H1 (cell line): ENCODE data around the gene CALHM3.
"Not testable (repeated sequence)": the region's sequence is repeated elsewhere in the genome, so short reads cannot be mapped to it uniquely, and the experiment has no call there.

ENCODE experiments used
- BCL11A ChIP-seq, 2 experiments: IDR thresholded peaks; one replicate each; pipeline ENCODE4 v1.6.1; 2011; ENCODE audit warnings: low read depth in 2 of 2, low read length in 2 of 2, mild to moderate bottlenecking in 2 of 2
- CHD2 ChIP-seq: IDR thresholded peaks from 2 replicates; pipeline ENCODE4 v1.6.1; 2012; ENCODE audit warnings: low read length, improper control_type of control experiment
- EP300 ChIP-seq, 2 experiments: IDR thresholded peaks; 1 replicate in 1 of 2; 2 replicates in 1 of 2; pipeline ENCODE4 v1.6.1; 2011 to 2012; ENCODE audit warnings: low read depth in 2 of 2, low read length in 2 of 2, mild to moderate bottlenecking in 2 of 2, borderline replicate concordance in 1 of 2, inconsistent platforms in 1 of 2, moderate library complexity in 1 of 2
- POLR2A ChIP-seq, 2 experiments: IDR thresholded peaks; 1 replicate in 1 of 2; 2 replicates in 1 of 2; pipeline ENCODE4 v1.6.1; 2011; ENCODE audit warnings: low read depth in 2 of 2, low read length in 2 of 2, mild to moderate bottlenecking in 2 of 2; ENCODE audit errors: control extremely low read depth in 1 of 2
- POLR2AphosphoS5 ChIP-seq: IDR thresholded peaks from 2 replicates; pipeline ENCODE4 v1.6.1; 2011; ENCODE audit warnings: low read depth, low read length
- RAD21 ChIP-seq, 2 experiments: IDR thresholded peaks in 1 of 2; conservative IDR thresholded peaks in 1 of 2; 2 replicates each; pipeline ENCODE4 v1.6.1; 2011; ENCODE audit warnings: low read depth in 2 of 2, low read length in 2 of 2, improper control_type of control experiment in 1 of 2, inconsistent platforms in 1 of 2, mild to moderate bottlenecking in 1 of 2, moderate library complexity in 1 of 2
- RFX5 ChIP-seq: IDR thresholded peaks from 2 replicates; pipeline ENCODE4 v1.6.1; 2011; ENCODE audit warnings: low read depth, low read length, improper control_type of control experiment, borderline replicate concordance
- RNF2 ChIP-seq: fragments of 200-900, 300-1000 bp; sonication (generic); IDR thresholded peaks from 2 replicates; pipeline ENCODE4 v1.7.1; 2016; ENCODE audit warnings: borderline replicate concordance, low read depth, mild to moderate bottlenecking, antibody characterized with exemption, low read length; ENCODE audit not compliant: poor library complexity, severe bottlenecking; ENCODE audit errors: missing control alignments
- TAF1 ChIP-seq: IDR thresholded peaks from 2 replicates; pipeline ENCODE4 v1.6.1; 2011; ENCODE audit warnings: mild to moderate bottlenecking, low read depth, low read length
- ZNF274 ChIP-seq: IDR thresholded peaks from 2 replicates; pipeline ENCODE4 v1.7.0; 2012; ENCODE audit warnings: low read length, borderline replicate concordance; ENCODE audit errors: extremely low read depth
- TF ChIP-seq, protein P1 (sequence below), 3 experiments: IDR thresholded peaks; 1 replicate in 2 of 3; 2 replicates in 1 of 3; pipeline versions ENCODE4 v1.5.1 to v1.6.1; 2011; ENCODE audit warnings: low read length in 3 of 3, mild to moderate bottlenecking in 3 of 3, inconsistent platforms in 2 of 3, low read depth in 1 of 3, moderate library complexity in 1 of 3; ENCODE audit not compliant: insufficient read depth in 1 of 3; ENCODE audit errors: control extremely low read depth in 1 of 3
- TF ChIP-seq, protein P2 (sequence below): IDR thresholded peaks from 2 replicates; pipeline ENCODE4 v1.6.1; 2012; ENCODE audit warnings: inconsistent platforms
- TF ChIP-seq, protein P3 (sequence below): IDR thresholded peaks from 2 replicates; pipeline ENCODE4 v1.6.1; 2011; ENCODE audit warnings: low read length, improper control_type of control experiment

DNA sequence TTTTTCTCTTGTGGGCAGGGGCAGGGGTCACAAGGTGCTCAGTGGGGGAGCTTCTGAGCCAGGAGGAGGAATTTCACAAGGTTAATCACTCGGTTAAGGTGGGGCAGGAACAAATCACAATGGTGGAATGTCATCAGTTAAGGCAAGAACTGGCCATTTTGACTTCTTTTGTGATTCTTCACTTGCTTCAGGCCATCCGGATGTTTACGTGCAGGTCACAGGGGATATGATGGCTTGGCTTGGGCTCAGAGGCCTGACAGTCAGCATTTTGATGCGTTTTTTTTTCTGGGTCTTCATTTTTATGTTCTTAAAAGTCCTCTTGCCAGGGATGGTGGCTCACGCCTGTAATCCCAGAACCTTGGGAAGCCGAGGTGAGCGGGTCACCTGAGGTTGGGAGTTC is 43.0 kb upstream of the CALHM3 start:
- not testable (repeated sequence) for TF ChIP-seq RFX5; EP300 (IDR thresholded peaks at IDR 0.05; ENCODE audit: borderline replicate concordance in 1 of 2, low read depth in 2 of 2, low read length in 2 of 2); RAD21 (IDR thresholded peaks at IDR 0.05 in 1 of 2, conservative IDR thresholded peaks at IDR 0.05 in 1 of 2; ENCODE audit: low read depth in 2 of 2, low read length in 2 of 2); CHD2; POLR2A (IDR thresholded peaks at IDR 0.05; ENCODE audit: control extremely low read depth in 1 of 2, low read depth in 2 of 2, low read length in 2 of 2); RNF2; POLR2AphosphoS5; TAF1; BCL11A (IDR thresholded peaks at IDR 0.05; ENCODE audit: low read depth in 2 of 2, low read length in 2 of 2); ZNF274
- TF ChIP-seq, protein P1, sequence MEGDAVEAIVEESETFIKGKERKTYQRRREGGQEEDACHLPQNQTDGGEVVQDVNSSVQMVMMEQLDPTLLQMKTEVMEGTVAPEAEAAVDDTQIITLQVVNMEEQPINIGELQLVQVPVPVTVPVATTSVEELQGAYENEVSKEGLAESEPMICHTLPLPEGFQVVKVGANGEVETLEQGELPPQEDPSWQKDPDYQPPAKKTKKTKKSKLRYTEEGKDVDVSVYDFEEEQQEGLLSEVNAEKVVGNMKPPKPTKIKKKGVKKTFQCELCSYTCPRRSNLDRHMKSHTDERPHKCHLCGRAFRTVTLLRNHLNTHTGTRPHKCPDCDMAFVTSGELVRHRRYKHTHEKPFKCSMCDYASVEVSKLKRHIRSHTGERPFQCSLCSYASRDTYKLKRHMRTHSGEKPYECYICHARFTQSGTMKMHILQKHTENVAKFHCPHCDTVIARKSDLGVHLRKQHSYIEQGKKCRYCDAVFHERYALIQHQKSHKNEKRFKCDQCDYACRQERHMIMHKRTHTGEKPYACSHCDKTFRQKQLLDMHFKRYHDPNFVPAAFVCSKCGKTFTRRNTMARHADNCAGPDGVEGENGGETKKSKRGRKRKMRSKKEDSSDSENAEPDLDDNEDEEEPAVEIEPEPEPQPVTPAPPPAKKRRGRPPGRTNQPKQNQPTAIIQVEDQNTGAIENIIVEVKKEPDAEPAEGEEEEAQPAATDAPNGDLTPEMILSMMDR (IDR thresholded peaks at IDR 0.05; ENCODE audit: control extremely low read depth in 1 of 3, insufficient read depth in 1 of 3, low read depth in 1 of 3, low read length in 3 of 3) = not testable (repeated sequence)
- TF ChIP-seq, protein P2, sequence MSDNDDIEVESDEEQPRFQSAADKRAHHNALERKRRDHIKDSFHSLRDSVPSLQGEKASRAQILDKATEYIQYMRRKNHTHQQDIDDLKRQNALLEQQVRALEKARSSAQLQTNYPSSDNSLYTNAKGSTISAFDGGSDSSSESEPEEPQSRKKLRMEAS = not testable (repeated sequence)
- TF ChIP-seq, protein P3, sequence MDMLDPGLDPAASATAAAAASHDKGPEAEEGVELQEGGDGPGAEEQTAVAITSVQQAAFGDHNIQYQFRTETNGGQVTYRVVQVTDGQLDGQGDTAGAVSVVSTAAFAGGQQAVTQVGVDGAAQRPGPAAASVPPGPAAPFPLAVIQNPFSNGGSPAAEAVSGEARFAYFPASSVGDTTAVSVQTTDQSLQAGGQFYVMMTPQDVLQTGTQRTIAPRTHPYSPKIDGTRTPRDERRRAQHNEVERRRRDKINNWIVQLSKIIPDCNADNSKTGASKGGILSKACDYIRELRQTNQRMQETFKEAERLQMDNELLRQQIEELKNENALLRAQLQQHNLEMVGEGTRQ = not testable (repeated sequence)
